ENCODE results near the gene SRRD. TPM values are rescaled to one million over a fixed set of nuclear protein-coding genes. Genes with fewer than 3 reads are reported as not detected.
A peak's percentile ranks its signal among the peaks of the same experiment; 100 is the strongest.

SRRD gene
- total and polyA plus RNA-seq, 2 of the 13 experiments (the other 11 are each of a cell fraction or from before 2014, with no cell fraction given), result 22.8 to 36.6 TPM

DNA sequence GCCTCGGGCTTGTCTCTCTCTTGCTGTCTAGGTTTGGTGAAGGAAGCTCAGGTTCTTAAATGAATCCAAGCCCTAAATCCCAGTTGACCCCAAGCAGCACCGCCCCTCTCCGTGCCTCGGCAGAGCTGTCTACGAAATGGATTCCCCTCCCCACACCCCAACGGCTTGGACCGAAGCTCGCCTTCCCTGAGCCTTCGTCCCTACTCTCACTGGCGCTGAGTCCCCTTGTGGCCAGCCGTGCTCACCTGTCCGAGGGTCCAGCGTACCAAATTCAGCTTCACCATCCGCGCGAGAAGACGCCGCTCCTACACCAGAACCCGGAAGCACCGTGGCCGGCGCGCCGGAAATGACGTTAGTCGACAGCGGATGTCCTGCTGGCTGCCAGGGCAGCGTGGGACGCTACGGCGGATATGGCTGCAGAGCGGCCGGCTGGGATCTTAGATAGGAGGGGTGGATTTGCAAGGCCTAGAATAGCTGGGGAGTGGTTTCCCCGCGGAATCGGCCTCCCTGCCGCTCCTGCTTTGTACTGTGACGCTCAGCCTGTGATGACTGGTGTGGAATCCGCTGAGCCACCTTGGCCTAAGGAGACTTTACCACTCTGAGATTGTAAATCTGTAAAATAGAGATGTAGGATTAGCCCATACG, 28.6 kb downstream of the SRRD start, which contains the start of gene TFIP11 (continued):
- TF ChIP-seq, protein P1, sequence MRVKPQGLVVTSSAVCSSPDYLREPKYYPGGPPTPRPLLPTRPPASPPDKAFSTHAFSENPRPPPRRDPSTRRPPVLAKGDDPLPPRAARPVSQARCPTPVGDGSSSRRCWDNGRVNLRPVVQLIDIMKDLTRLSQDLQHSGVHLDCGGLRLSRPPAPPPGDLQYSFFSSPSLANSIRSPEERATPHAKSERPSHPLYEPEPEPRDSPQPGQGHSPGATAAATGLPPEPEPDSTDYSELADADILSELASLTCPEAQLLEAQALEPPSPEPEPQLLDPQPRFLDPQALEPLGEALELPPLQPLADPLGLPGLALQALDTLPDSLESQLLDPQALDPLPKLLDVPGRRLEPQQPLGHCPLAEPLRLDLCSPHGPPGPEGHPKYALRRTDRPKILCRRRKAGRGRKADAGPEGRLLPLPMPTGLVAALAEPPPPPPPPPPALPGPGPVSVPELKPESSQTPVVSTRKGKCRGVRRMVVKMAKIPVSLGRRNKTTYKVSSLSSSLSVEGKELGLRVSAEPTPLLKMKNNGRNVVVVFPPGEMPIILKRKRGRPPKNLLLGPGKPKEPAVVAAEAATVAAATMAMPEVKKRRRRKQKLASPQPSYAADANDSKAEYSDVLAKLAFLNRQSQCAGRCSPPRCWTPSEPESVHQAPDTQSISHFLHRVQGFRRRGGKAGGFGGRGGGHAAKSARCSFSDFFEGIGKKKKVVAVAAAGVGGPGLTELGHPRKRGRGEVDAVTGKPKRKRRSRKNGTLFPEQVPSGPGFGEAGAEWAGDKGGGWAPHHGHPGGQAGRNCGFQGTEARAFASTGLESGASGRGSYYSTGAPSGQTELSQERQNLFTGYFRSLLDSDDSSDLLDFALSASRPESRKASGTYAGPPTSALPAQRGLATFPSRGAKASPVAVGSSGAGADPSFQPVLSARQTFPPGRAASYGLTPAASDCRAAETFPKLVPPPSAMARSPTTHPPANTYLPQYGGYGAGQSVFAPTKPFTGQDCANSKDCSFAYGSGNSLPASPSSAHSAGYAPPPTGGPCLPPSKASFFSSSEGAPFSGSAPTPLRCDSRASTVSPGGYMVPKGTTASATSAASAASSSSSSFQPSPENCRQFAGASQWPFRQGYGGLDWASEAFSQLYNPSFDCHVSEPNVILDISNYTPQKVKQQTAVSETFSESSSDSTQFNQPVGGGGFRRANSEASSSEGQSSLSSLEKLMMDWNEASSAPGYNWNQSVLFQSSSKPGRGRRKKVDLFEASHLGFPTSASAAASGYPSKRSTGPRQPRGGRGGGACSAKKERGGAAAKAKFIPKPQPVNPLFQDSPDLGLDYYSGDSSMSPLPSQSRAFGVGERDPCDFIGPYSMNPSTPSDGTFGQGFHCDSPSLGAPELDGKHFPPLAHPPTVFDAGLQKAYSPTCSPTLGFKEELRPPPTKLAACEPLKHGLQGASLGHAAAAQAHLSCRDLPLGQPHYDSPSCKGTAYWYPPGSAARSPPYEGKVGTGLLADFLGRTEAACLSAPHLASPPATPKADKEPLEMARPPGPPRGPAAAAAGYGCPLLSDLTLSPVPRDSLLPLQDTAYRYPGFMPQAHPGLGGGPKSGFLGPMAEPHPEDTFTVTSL (CRISPR knock-in tag; IDR thresholded peaks at IDR 0.05; ENCODE audit: borderline replicate concordance), result 0 out of 2 replicates have a peak, but pooled peaks have one; percentile 38
- TF ChIP-seq, protein P2, sequence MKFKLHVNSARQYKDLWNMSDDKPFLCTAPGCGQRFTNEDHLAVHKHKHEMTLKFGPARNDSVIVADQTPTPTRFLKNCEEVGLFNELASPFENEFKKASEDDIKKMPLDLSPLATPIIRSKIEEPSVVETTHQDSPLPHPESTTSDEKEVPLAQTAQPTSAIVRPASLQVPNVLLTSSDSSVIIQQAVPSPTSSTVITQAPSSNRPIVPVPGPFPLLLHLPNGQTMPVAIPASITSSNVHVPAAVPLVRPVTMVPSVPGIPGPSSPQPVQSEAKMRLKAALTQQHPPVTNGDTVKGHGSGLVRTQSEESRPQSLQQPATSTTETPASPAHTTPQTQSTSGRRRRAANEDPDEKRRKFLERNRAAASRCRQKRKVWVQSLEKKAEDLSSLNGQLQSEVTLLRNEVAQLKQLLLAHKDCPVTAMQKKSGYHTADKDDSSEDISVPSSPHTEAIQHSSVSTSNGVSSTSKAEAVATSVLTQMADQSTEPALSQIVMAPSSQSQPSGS (CRISPR knock-in tag; IDR thresholded peaks at IDR 0.05), result peak; percentile 62; the same call in 1 of the 2 replicates
- 0 out of 2 replicates have a peak, but pooled peaks have one; percentile 34 for TF ChIP-seq ZNF546 (CRISPR knock-in tag; conservative IDR thresholded peaks at IDR 0.05)
- peak; percentile 74; the same call in 1 of the 2 replicates for TF ChIP-seq ZNF552 (CRISPR knock-in tag; IDR thresholded peaks at IDR 0.05; ENCODE audit: borderline replicate concordance)
- TF ChIP-seq HDAC1 (CRISPR knock-in tag; IDR thresholded peaks at IDR 0.05), result peak; percentile 99
- 0 out of 2 replicates have a peak, but pooled peaks have one; percentile 12 for TF ChIP-seq ZFP36L1 (CRISPR knock-in tag; IDR thresholded peaks at IDR 0.05)
- peak; percentile 87 for TF ChIP-seq TAF1 (CRISPR knock-in tag; IDR thresholded peaks at IDR 0.05)
- TF ChIP-seq KMT2A (CRISPR knock-in tag; IDR thresholded peaks at IDR 0.05), result peak; percentile 98
- peak; percentile 74; the same call in 1 of the 2 replicates for TF ChIP-seq GLI4 (CRISPR knock-in tag; IDR thresholded peaks at IDR 0.05; ENCODE audit: borderline replicate concordance)
